Uterus (tissue), 4 donors: ENCODE measurements around the gene GRK2. TPM values are rescaled to one million over a fixed set of nuclear protein-coding genes. Genes with fewer than 3 reads are reported as not detected.

Source experiments
- DNase-seq, 2 donors: peaks; one replicate each; pipeline ENCODE4 v3.0.0-alpha.2; 2019 to 2020
- H3K27ac ChIP-seq, 2 donors: fragments of 200-600 bp; sonication (generic); 1 replicate in 1 of 2; 2 replicates in 1 of 2; pipeline ENCODE4 v1.5.1; 2016 to 2018
- H3K27me3 ChIP-seq, 2 donors: fragments of 200-600 bp; sonication (generic); one replicate each; pipeline ENCODE4 v1.5.1; 2018 to 2019; ENCODE audit warnings: control low read depth in 1 of 2
- H3K36me3 ChIP-seq, 2 donors: fragments of 200-600 bp; sonication (generic); one replicate each; pipeline ENCODE4 v1.5.1; 2019; ENCODE audit warnings: control low read depth in 1 of 2
- H3K4me1 ChIP-seq, 2 donors: fragments of 200-600 bp; sonication (generic); one replicate each; pipeline ENCODE4 v1.5.1; 2018 to 2019; ENCODE audit warnings: control low read depth in 1 of 2
- H3K4me3 ChIP-seq, 2 donors: fragments of 200-600 bp; sonication (generic); 1 replicate in 1 of 2; 2 replicates in 1 of 2; pipeline ENCODE4 v1.5.1; 2018 to 2019; ENCODE audit warnings: mild to moderate bottlenecking in 1 of 2
- H3K9me3 ChIP-seq, 2 donors: fragments of 200-600 bp; sonication (generic); one replicate each; pipeline ENCODE4 v1.5.1; 2019; ENCODE audit warnings: control low read depth in 1 of 2
- POLR2A ChIP-seq, 2 donors: fragments of 450-650 bp; IDR thresholded peaks; one replicate each; pipeline ENCODE4 v1.6.1; 2016; ENCODE audit warnings: antibody characterized with exemption in 2 of 2, mild to moderate bottlenecking in 1 of 2, moderate library complexity in 1 of 2
- intact Hi-C: fragments of 100-400 bp; cut with DNase I; formaldehyde crosslinking; loops from one replicate; pipeline ENCODE4 v1.15.1; 2023; ENCODE audit warnings: low total_unique reads
- total RNA-seq, 4 donors: library from RNA; depleted of rRNA in 3 of 4; stranded (reverse); fragments of >200 nt in 3 of 4; gene quantifications; one replicate each; pipeline versions ENCODE4 v1.1.0 to v1.2.4, GENCODE V29; 2014 to 2023
- TF ChIP-seq, protein P1 (sequence below), 4 experiments: fragments of 200-600 bp in 2 of 4; fragments of 450-650 bp in 2 of 4; sonication (generic) in 2 of 4; IDR thresholded peaks; one replicate each; pipeline ENCODE4 v1.5.1; 2016 to 2019; ENCODE audit warnings: antibody characterized with exemption in 4 of 4, mild to moderate bottlenecking in 2 of 4, moderate library complexity in 1 of 4
- donor health status: DM: yes; HTN: yes; CAD: no.

The GRK2 gene
- total RNA-seq, 4 donors from 2014 or later = 25.0 to 93.8 (median 64.2) TPM

DNA sequence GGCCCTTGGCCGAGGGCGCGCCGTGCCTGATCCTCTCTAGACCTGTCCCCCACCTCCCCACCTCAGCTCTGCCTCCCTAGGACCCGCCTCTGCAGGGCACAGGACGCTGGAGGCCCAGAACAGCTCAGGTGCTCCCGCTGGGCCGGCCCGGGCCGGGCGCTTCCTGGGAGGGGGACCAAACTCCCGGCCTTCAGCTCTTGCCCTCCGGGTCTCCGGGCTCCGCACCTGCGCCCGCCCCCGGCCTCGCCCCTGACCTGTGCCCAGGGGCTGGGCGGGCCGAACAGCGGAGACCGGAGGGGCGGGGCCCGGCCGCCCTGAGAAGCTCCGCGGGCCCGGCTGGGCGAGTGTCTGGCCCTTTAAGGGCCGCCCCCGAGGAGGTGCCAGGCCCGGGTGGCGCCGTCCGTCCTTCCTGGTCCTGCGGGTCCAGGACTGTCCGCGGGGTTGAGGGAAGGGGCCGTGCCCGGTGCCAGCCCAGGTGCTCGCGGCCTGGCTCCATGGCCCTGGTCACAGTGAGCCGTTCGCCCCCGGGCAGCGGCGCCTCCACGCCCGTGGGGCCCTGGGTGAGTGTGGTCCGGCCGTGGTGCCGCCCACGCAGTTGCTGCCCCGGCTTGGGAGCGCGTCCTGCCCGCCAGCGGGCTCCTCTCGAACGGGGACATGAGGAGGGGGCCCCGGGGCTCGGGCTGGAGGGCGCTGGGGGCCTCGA is 37.0 kb downstream of the GRK2 start, which contains the start of gene SSH3:
Gene SSH3, plus strand, starts transcription at position 399 of the 703 bp plus-strand sequence. Its CDS starts 96 bp downstream, at position 495.
- H3K27me3 ChIP-seq = no peaks in the 10 kb centered on the region
- intact Hi-C loops = loop anchor here (5.0 kb wide), 1 partner anchor 41 kb away; no protein-coding TSS in a partner anchor
- H3K36me3 ChIP-seq = no peaks in the 10 kb centered on the region
- H3K9me3 ChIP-seq = no peaks in the 10 kb centered on the region
- peak within 1 kb of the TSS; percentile 64 to 75 for H3K4me3 ChIP-seq
- TF ChIP-seq POLR2A (IDR thresholded peaks at IDR 0.05) = peak in 1 of 2 donors; percentile 58
- TF ChIP-seq, protein P1, sequence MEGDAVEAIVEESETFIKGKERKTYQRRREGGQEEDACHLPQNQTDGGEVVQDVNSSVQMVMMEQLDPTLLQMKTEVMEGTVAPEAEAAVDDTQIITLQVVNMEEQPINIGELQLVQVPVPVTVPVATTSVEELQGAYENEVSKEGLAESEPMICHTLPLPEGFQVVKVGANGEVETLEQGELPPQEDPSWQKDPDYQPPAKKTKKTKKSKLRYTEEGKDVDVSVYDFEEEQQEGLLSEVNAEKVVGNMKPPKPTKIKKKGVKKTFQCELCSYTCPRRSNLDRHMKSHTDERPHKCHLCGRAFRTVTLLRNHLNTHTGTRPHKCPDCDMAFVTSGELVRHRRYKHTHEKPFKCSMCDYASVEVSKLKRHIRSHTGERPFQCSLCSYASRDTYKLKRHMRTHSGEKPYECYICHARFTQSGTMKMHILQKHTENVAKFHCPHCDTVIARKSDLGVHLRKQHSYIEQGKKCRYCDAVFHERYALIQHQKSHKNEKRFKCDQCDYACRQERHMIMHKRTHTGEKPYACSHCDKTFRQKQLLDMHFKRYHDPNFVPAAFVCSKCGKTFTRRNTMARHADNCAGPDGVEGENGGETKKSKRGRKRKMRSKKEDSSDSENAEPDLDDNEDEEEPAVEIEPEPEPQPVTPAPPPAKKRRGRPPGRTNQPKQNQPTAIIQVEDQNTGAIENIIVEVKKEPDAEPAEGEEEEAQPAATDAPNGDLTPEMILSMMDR (IDR thresholded peaks at IDR 0.05) = peak in 1 of 4 experiments; percentile 19
- H3K4me1 ChIP-seq = no peaks in the 10 kb centered on the region
- peak; percentile 64 to 66 for DNase-seq
- H3K27ac ChIP-seq = peak within 1 kb of the TSS; percentile 71 to 84

DNA sequence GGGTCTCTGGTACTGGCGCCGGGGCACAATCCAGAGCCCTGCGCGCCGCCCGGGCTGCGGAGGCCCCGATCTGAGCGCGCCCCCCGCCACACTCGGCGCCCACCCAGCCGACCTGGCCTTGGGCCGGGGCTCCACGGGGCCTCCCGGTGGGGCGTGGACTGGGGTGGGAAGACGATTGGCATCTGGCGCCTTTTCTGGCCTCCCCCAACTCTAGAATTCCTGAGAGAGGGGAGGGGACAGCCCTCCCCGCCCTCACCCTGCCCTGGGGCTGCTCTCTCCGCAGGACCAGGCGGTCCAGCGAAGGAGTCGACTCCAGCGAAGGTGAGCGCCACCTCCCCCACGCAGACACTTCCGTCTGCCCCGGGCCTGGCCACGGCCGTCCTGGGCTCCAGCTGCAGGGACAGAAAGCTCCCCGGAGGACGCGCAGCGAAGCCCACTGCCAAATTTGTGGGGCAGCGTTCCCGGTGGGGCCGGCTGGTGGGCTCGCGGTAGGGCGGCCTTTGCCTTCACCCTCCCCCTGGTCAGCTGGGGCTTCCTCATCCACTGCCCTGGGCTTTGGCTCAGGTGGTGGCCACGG is 37.6 kb downstream of the GRK2 start:
- DNase-seq = peak; percentile 31 to 40
- TF ChIP-seq, protein P1 (IDR thresholded peaks at IDR 0.05) = no peak
- TF ChIP-seq POLR2A (IDR thresholded peaks at IDR 0.05) = no peak
- peak overlapping the region; percentile 64 to 75 for H3K4me3 ChIP-seq
- H3K27me3 ChIP-seq = no peaks in the 10 kb centered on the region
- no peaks in the 10 kb centered on the region for H3K36me3 ChIP-seq
- no peaks in the 10 kb centered on the region for H3K9me3 ChIP-seq
- H3K4me1 ChIP-seq = no peaks in the 10 kb centered on the region
- peak overlapping the region; percentile 71 to 84 for H3K27ac ChIP-seq
- intact Hi-C loops = loop anchor here (5.0 kb wide), 1 partner anchor 42 kb away; no protein-coding TSS in a partner anchor

DNA sequence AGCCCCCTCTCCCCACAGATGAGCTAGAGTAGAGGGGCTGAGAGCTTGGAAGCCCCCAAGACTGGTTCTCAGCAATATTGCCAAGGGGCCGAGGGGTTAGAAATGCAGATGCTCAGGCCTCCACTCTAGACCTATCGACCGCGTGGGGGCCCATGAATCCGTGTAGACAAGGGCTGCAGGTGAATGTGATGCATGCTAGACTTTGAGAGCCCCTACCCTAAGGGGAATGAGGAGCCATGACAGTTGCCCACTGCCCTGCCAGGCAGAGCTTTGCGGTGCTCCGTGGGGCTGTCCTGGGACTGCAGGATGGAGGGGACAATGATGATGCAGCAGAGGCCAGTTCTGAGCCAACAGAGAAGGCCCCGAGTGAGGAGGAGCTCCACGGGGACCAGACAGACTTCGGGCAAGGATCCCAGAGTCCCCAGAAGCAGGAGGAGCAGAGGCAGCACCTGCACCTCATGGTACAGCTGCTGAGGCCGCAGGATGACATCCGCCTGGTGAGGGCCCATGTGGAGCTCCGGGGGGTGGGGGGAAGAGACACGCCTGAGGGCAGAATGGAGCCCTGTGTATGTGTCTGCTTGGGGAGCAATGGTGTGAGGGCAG is 38.3 kb downstream of the GRK2 start:
- DNase-seq = peak in 1 of 2 donors; percentile 18
- intact Hi-C loops = loop anchor here (5.0 kb wide), 1 partner anchor 42 kb away; no protein-coding TSS in a partner anchor

DNA sequence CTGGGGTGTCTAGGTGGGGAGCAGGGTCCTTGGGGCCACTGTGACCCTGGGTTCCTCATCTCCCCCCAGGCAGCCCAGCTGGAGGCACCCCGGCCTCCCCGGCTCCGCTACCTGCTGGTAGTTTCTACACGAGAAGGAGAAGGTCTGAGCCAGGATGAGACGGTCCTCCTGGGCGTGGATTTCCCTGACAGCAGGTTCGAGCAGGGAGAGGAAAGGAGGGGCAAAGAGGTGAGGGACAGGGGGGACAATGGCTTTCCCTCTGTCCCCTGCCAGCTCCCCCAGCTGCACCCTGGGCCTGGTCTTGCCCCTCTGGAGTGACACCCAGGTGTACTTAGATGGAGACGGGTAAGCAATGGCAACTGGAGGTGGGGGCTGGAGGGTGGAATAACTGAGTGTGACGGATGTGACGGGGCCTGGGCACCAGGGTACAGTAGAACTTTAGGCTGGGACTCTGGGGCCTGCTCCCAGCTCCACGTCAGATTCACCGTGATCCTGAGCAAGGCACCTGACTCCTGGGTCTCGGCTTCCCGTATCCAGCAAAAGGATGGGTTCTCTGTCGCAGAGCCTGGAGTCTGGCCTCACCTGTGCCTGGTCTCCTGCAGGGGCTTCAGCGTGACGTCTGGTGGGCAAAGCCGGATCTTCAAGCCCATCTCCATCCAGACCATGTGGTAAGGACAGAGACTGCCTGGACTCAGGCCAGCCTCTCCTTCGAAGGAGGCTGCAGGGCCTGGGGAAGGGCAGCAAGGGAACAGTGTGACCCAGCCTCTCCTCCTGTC is 40.7 kb downstream of the GRK2 start:
- H3K27ac ChIP-seq = no peak overlapping the region
- no peaks in the 10 kb centered on the region for H3K4me1 ChIP-seq
- H3K4me3 ChIP-seq = no peak overlapping the region
- no peaks in the 10 kb centered on the region for H3K36me3 ChIP-seq
- intact Hi-C loops = no loop called here
- H3K27me3 ChIP-seq = no peaks in the 10 kb centered on the region
- DNase-seq = no peak
- no peak for TF ChIP-seq POLR2A (IDR thresholded peaks at IDR 0.05)
- TF ChIP-seq, protein P1 (IDR thresholded peaks at IDR 0.05) = no peak
- no peaks in the 10 kb centered on the region for H3K9me3 ChIP-seq

More for the DNA sequence above, 38.3 kb downstream of the GRK2 start:
- H3K9me3 ChIP-seq = no peaks in the 10 kb centered on the region
- no peaks in the 10 kb centered on the region for H3K27me3 ChIP-seq
- peak overlapping the region in 1 of 2 donors; percentile 84 for H3K27ac ChIP-seq
- H3K36me3 ChIP-seq = no peaks in the 10 kb centered on the region
- no peaks in the 10 kb centered on the region for H3K4me1 ChIP-seq
- TF ChIP-seq, protein P1 (IDR thresholded peaks at IDR 0.05) = no peak
- peak in 1 of 2 donors; percentile 11 for TF ChIP-seq POLR2A (IDR thresholded peaks at IDR 0.05)
- peak overlapping the region; percentile 64 to 75 for H3K4me3 ChIP-seq
